IMR-90 (cell line): ENCODE data around the gene SRPK2. TPM values are rescaled to one million over a fixed set of nuclear protein-coding genes. Genes with fewer than 3 reads are reported as not detected.

ENCODE experiments used
- ATAC-seq: fragments of 200-7000 bp; cut with Tn5 transposase; 2 replicates; pipeline ENCODE4 v1.9.1; 2020; ENCODE audit warnings: low read depth, mild to moderate bottlenecking, moderate library complexity
- BruUV-seq: library from RNA; stranded (reverse); fragments of 400-500 nt; replicated peaks from 2 replicates; lab custom pipeline; 2021; lab: Mats Ljungman, UMichigan
- CTCF ChIA-PET: fragments of 300-600 bp; formaldehyde crosslinking; extraction: SDS; loops from one replicate; lab custom pipeline; 2021; ENCODE audit warnings: antibody characterized with exemption; lab: Yijun Ruan, JAX
- POLR2A ChIA-PET: fragments of 300-600 bp; sonication (Branson Sonifier 250); formaldehyde crosslinking; loops from one replicate; lab custom pipeline; 2022; ENCODE audit warnings: antibody characterized with exemption; ENCODE audit not compliant: unreplicated experiment; lab: Charles Lee
- DNase-seq: peaks from one replicate; pipeline ENCODE4 v3.0.0; 2013
- H2AFZ ChIP-seq: replicated peaks from 2 replicates; pipeline ENCODE3; 2013; ENCODE audit warnings: low read length, mild to moderate bottlenecking; ENCODE audit not compliant: poor library complexity
- H2AK5ac ChIP-seq: 2 replicates; pipeline ENCODE4 v1.6.1; 2013; ENCODE audit warnings: low read depth, low read length, inconsistent platforms
- H2AK9ac ChIP-seq: replicated peaks from 2 replicates; pipeline ENCODE3; 2013; ENCODE audit warnings: mild to moderate bottlenecking, low read depth, low read length, moderate library complexity; ENCODE audit not compliant: poor library complexity
- H2BK120ac ChIP-seq: 2 replicates; pipeline ENCODE4 v1.6.1; 2013; ENCODE audit warnings: low read depth, low read length, inconsistent platforms
- H2BK15ac ChIP-seq: 3 replicates; pipeline ENCODE4 v1.6.1; 2013; ENCODE audit warnings: low read depth, low read length, inconsistent platforms
- H2BK20ac ChIP-seq: 2 replicates; pipeline ENCODE4 v1.6.1; 2013; ENCODE audit warnings: low read depth, mild to moderate bottlenecking, inconsistent platforms, low read length, moderate library complexity
- H2BK5ac ChIP-seq: 2 replicates; pipeline ENCODE4 v1.6.1; 2013; ENCODE audit warnings: mild to moderate bottlenecking, low read depth, low read length, inconsistent platforms; ENCODE audit not compliant: poor library complexity, severe bottlenecking
- H3K14ac ChIP-seq: replicated peaks from 2 replicates; pipeline ENCODE4 v1.6.1; 2013; ENCODE audit warnings: low read depth, low read length, inconsistent platforms
- H3K18ac ChIP-seq: 2 replicates; pipeline ENCODE4 v1.6.1; 2013; ENCODE audit warnings: low read depth, low read length, control low read depth
- H3K23ac ChIP-seq: 2 replicates; pipeline ENCODE4 v1.6.1; 2013; ENCODE audit warnings: low read depth, low read length, inconsistent platforms
- H3K27ac ChIP-seq: 2 replicates; pipeline ENCODE4 v1.5.1; 2013; ENCODE audit warnings: mild to moderate bottlenecking, control low read depth, low read length; ENCODE audit not compliant: insufficient read depth
- H3K27me3 ChIP-seq: 2 replicates; pipeline ENCODE4 v1.6.1; 2013; ENCODE audit warnings: low read length; ENCODE audit not compliant: control insufficient read depth, insufficient read depth
- H3K36me3 ChIP-seq: 2 replicates; pipeline ENCODE4 v1.6.1; 2013; ENCODE audit warnings: low read length, mixed read lengths; ENCODE audit not compliant: control insufficient read depth, insufficient read depth
- H3K4ac ChIP-seq: 2 replicates; pipeline ENCODE4 v1.6.1; 2013; ENCODE audit warnings: low read depth, low read length, inconsistent platforms
- H3K4me1 ChIP-seq: 2 replicates; pipeline ENCODE4 v1.6.1; 2013; ENCODE audit warnings: low read length, mixed read lengths; ENCODE audit not compliant: control insufficient read depth, insufficient read depth
- H3K4me2 ChIP-seq: 2 replicates; pipeline ENCODE4 v1.6.1; 2013; ENCODE audit warnings: low read depth, mild to moderate bottlenecking, control low read depth, low read length, moderate library complexity
- H3K4me3 ChIP-seq: 2 replicates; pipeline ENCODE4 v1.5.1; 2013; ENCODE audit warnings: low read depth, mild to moderate bottlenecking, control low read depth, low read length, moderate library complexity; ENCODE audit not compliant: insufficient read depth
- H3K56ac ChIP-seq: 2 replicates; pipeline ENCODE4 v1.6.1; 2013; ENCODE audit warnings: low read length, inconsistent platforms; ENCODE audit not compliant: insufficient read depth; ENCODE audit errors: extremely low read depth
- H3K79me1 ChIP-seq, 2 experiments: 2 replicates each; pipeline ENCODE4 v1.6.1; 2013; ENCODE audit warnings: low read length in 2 of 2, inconsistent platforms in 1 of 2, low read depth in 1 of 2
- H3K9ac ChIP-seq: 2 replicates; pipeline ENCODE4 v1.6.1; 2013; ENCODE audit warnings: low read depth, low read length, control low read depth
- H3K9me1 ChIP-seq: 2 replicates; pipeline ENCODE4 v1.6.1; 2013; ENCODE audit warnings: low read length, inconsistent platforms; ENCODE audit not compliant: insufficient read depth
- H3K9me3 ChIP-seq: 2 replicates; pipeline ENCODE4 v1.6.1; 2013; ENCODE audit warnings: low read length; ENCODE audit not compliant: control insufficient read depth, insufficient read depth
- H4K20me1 ChIP-seq: 2 replicates; pipeline ENCODE4 v1.6.1; 2013; ENCODE audit warnings: low read length, inconsistent platforms; ENCODE audit not compliant: insufficient read depth
- H4K5ac ChIP-seq: 2 replicates; pipeline ENCODE4 v1.6.1; 2013; ENCODE audit warnings: mild to moderate bottlenecking, low read depth, low read length, control low read depth
- H4K8ac ChIP-seq, 2 experiments: 2 replicates each; pipeline ENCODE4 v1.6.1; 2013; ENCODE audit warnings: low read depth in 2 of 2, low read length in 2 of 2, control low read depth in 1 of 2, inconsistent platforms in 1 of 2
- H4K91ac ChIP-seq: 2 replicates; pipeline ENCODE4 v1.6.1; 2013; ENCODE audit warnings: low read depth, low read length, inconsistent platforms; ENCODE audit not compliant: insufficient read depth
- BHLHE40 ChIP-seq: fragments of 150-350 bp; IDR thresholded peaks from 2 replicates; pipeline ENCODE4 v1.6.1; 2016; ENCODE audit warnings: mild to moderate bottlenecking, low read depth, low read length
- CEBPB ChIP-seq: IDR thresholded peaks from 2 replicates; pipeline ENCODE4 v1.6.1; 2012; ENCODE audit warnings: low read depth, low read length, improper control_type of control experiment
- CHD1 ChIP-seq: IDR thresholded peaks from 2 replicates; pipeline ENCODE4 v1.6.1; 2012; ENCODE audit warnings: low read depth, low read length, improper control_type of control experiment
- ELK1 ChIP-seq: fragments of 150-350 bp; IDR thresholded peaks from 2 replicates; pipeline ENCODE4 v1.6.1; 2016; ENCODE audit warnings: low read depth, mild to moderate bottlenecking, low read length, moderate library complexity, borderline replicate concordance
- FOS ChIP-seq: fragments of 150-350 bp; IDR thresholded peaks from 2 replicates; pipeline ENCODE4 v1.6.1; 2016; ENCODE audit warnings: low read depth, low read length
- MAFK ChIP-seq: IDR thresholded peaks from 2 replicates; pipeline ENCODE4 v1.6.1; 2012; ENCODE audit warnings: low read depth, low read length, improper control_type of control experiment
- MAZ ChIP-seq: IDR thresholded peaks from 2 replicates; pipeline ENCODE4 v1.6.1; 2012; ENCODE audit warnings: low read depth, mild to moderate bottlenecking, low read length, improper control_type of control experiment, moderate library complexity, borderline replicate concordance
- NFE2L2 ChIP-seq: fragments of 150-350 bp; IDR thresholded peaks from 2 replicates; pipeline ENCODE4 v1.6.1; 2016; ENCODE audit warnings: low read depth, mild to moderate bottlenecking, low read length
- RAD21 ChIP-seq: IDR thresholded peaks from 2 replicates; pipeline ENCODE4 v1.6.1; 2012; ENCODE audit warnings: low read length, improper control_type of control experiment
- RCOR1 ChIP-seq: IDR thresholded peaks from 2 replicates; pipeline ENCODE4 v1.6.1; 2012; ENCODE audit warnings: mild to moderate bottlenecking, low read length, improper control_type of control experiment; ENCODE audit not compliant: insufficient replicate concordance
- RFX5 ChIP-seq: IDR thresholded peaks from 2 replicates; pipeline ENCODE4 v1.8.0; 2012; ENCODE audit warnings: low read depth, mild to moderate bottlenecking, low read length, moderate library complexity
- SMC3 ChIP-seq: fragments of 150-350 bp; IDR thresholded peaks from 2 replicates; pipeline ENCODE4 v1.6.1; 2016; ENCODE audit warnings: low read depth, mild to moderate bottlenecking, antibody characterized with exemption, low read length, moderate library complexity
- WGBS, 2 experiments: methylation state at CpG; one replicate each; pipeline versions ENCODE4 v1.1.5 to v1.1.7; 2013; ENCODE audit warnings: missing lambda C conversion rate in 2 of 2; ENCODE audit not compliant: insufficient read length in 1 of 2; ENCODE audit errors: extremely low coverage in 2 of 2; 5-methylcytosine and 5-hydroxymethylcytosine counted together
- dilution Hi-C: fragments of 300-500 bp; cut with HindIII; formaldehyde crosslinking; loops from one replicate; pipeline ENCODE4 v1.14.3; 2018; ENCODE audit warnings: low sequenced_read_pairs; ENCODE audit not compliant: unreplicated experiment
- in situ Hi-C: fragments of 300-500 bp; cut with MboI; formaldehyde crosslinking; loops from 3 replicates; pipeline ENCODE4 v1.14.3; 2019; ENCODE audit warnings: low sequenced_read_pairs, inconsistent platforms, mixed read lengths
- intact Hi-C: fragments of 100-400 bp; cut with micrococcal nuclease; formaldehyde crosslinking; loops from 2 replicates; pipeline ENCODE4 v1.10.0; 2022
- polyA plus RNA-seq, 3 experiments: library from polyadenylated mRNA; depleted of rRNA; stranded (reverse); fragments of >200 nt; gene quantifications; 2 replicates each; pipeline ENCODE4 v1.2.3, GENCODE V29; 2012; ENCODE audit warnings: low replicate concordance in 1 of 3
- total RNA-seq: library from RNA; depleted of rRNA; stranded (reverse); fragments of >200 nt; gene quantifications from 2 replicates; pipeline ENCODE4 v1.2.3, GENCODE V29; 2012
- TF ChIP-seq, protein P1 (sequence below): conservative IDR thresholded peaks from 2 replicates; pipeline ENCODE4 v1.5.1; 2012; ENCODE audit warnings: mild to moderate bottlenecking, low read depth, low read length, improper control_type of control experiment

Gene SRPK2
- total and polyA plus RNA-seq, 2 of the 4 experiments (the other 2 are of a cell fraction) = 13.2 to 33.0 TPM

GRCh38 chr7:105216786-105217185 lies 171.9 kb downstream of the SRPK2 start (continued):
- TF ChIP-seq ELK1 (no peak), CEBPB (no peak), MAZ (no peak), RCOR1 (no peak), FOS (no peak)

GRCh38 chr7:105215821-105216220 lies 172.9 kb downstream of the SRPK2 start:
- dilution Hi-C loops = no loop called here
- Histone ChIP-seq H3K4ac (no peak overlapping the region), H3K18ac (no peak overlapping the region), H4K20me1 (peaks cover 65% of the 10 kb centered on the region; the same call in 1 of the 2 replicates), H4K5ac (no peak overlapping the region), H3K9me1 (peaks cover 4% of the 10 kb centered on the region; the same call in 1 of the 2 replicates), H4K91ac (no peak overlapping the region), H3K23ac (no peak overlapping the region), H3K4me2 (no peak overlapping the region), H2AK5ac (no peak overlapping the region), H2BK120ac (no peak overlapping the region), H3K27ac (no peak overlapping the region), H3K36me3 (no peaks in the 10 kb centered on the region), H3K14ac (no peak overlapping the region), H4K8ac (no peak overlapping the region), H2BK5ac (no peak overlapping the region), H2AK9ac (no peak overlapping the region), H2AFZ (no peak overlapping the region), H2BK15ac (no peak overlapping the region), H3K9ac (no peak overlapping the region), H2BK20ac (no peak overlapping the region), H3K27me3 (no peaks in the 10 kb centered on the region), H3K56ac (no peak overlapping the region), H3K79me1 (peaks cover 41 to 70% of the 10 kb centered on the region in 2 experiments), H3K9me3 (no peaks in the 10 kb centered on the region), H3K4me1 (peaks cover 6% of the 10 kb centered on the region), H3K4me3 (no peak overlapping the region)
- ChIA-PET CTCF (no interaction called here), POLR2A (no interaction called here)
- BruUV-seq = no TSS peak
- DNase-seq (no peak), ATAC-seq (no peak)
- in situ Hi-C loops = no loop called here
- intact Hi-C loops = no loop called here
- WGBS, 2 experiments = no CpG with 5 or more reads among the region's 1 CpG
- TF ChIP-seq CHD1 (no peak), BHLHE40 (no peak), SMC3 (no peak), RFX5 (no peak), ELK1 (no peak), CEBPB (no peak), MAZ (no peak), RAD21 (no peak), FOS (no peak), RCOR1 (no peak), NFE2L2 (no peak), MAFK (no peak)
- TF ChIP-seq, protein P1, sequence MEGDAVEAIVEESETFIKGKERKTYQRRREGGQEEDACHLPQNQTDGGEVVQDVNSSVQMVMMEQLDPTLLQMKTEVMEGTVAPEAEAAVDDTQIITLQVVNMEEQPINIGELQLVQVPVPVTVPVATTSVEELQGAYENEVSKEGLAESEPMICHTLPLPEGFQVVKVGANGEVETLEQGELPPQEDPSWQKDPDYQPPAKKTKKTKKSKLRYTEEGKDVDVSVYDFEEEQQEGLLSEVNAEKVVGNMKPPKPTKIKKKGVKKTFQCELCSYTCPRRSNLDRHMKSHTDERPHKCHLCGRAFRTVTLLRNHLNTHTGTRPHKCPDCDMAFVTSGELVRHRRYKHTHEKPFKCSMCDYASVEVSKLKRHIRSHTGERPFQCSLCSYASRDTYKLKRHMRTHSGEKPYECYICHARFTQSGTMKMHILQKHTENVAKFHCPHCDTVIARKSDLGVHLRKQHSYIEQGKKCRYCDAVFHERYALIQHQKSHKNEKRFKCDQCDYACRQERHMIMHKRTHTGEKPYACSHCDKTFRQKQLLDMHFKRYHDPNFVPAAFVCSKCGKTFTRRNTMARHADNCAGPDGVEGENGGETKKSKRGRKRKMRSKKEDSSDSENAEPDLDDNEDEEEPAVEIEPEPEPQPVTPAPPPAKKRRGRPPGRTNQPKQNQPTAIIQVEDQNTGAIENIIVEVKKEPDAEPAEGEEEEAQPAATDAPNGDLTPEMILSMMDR = no peak
